ENCODE data around the gene ZNF454. TPM values are rescaled to one million over a fixed set of nuclear protein-coding genes. Genes with fewer than 3 reads are reported as not detected.

Gene ZNF454
- total RNA-seq (1 to 10 TPM; 1.3 to 4.9 (median 2.2) TPM), polyA plus RNA-seq (under 1 TPM; 0.20 to 0.64 (median 0.21) TPM)
- long read RNA-seq, donor 1: 0 reads
- long read RNA-seq, donor 2: 0 reads

GRCh38 chr5:178940569-178941360 is at the start of gene ZNF454:
TSS of gene ZNF454 (plus strand) at chr5:178941198. CDS start at chr5:178942792, 1,594 bp downstream.
- intact Hi-C loops (cut with DNase I; ENCODE audit: low total_unique reads): no loop called here
- Histone ChIP-seq H3K4me1 (no peaks in the 10 kb centered on the region), H3K4me3 (peak within 1 kb of the TSS; percentile 22 to 66 (median 45)), H3K27ac (peak within 1 kb of the TSS in 7 of 8 donors; percentile 68 to 83 (median 74)), H3K9me3 (peaks cover 23 to 100% (median 92%) of the 10 kb centered on the region in 8 donors), H3K27me3 (replicated peaks in 1 of 7) (peaks cover 0 to 33% (median 19%) of the 10 kb centered on the region in 7 donors), H3K36me3 (peaks cover 0 to 7% (median 0%) of the 10 kb centered on the region in 6 donors)
- DNase-seq: peak; percentile 87
- 9 to 23% (median 12%) methylated on average over 60 to 69 of the region's 69 CpGs for WGBS, 5 donors
- peak; percentile 65 to 85 (median 81) for TF ChIP-seq POLR2AphosphoS5 (IDR thresholded peaks at IDR 0.05)
- no peak for TF ChIP-seq CTCF (IDR thresholded peaks at IDR 0.05 in 8 of 11, conservative IDR thresholded peaks at IDR 0.05 in 3 of 11)
- TF ChIP-seq POLR2A (IDR thresholded peaks at IDR 0.05): no peak

GRCh38 chr5:178895615-178896571 is 45.1 kb upstream of the ZNF454 start, which contains the start of gene ZFP2:
TSS of gene ZFP2 (plus strand) at chr5:178895913. CDS start at chr5:178931314, 35,401 bp downstream.
- intact Hi-C loops (cut with DNase I; ENCODE audit: low total_unique reads): no loop called here
- 3 to 13% (median 5%) methylated on average over 38 to 79 of the region's 79 CpGs for WGBS, 5 donors
- Histone ChIP-seq H3K4me1 (peaks cover 0 to 18% (median 4%) of the 10 kb centered on the region in 6 donors), H3K4me3 (peak within 1 kb of the TSS; percentile 51 to 81 (median 66)), H3K27ac (peak within 1 kb of the TSS in 7 of 8 donors; percentile 18 to 72 (median 65)), H3K9me3 (peaks cover 0 to 86% (median 23%) of the 10 kb centered on the region in 8 donors), H3K36me3 (no peaks in the 10 kb centered on the region), H3K27me3 (replicated peaks in 1 of 7) (peaks cover 0 to 12% (median 0%) of the 10 kb centered on the region in 7 donors)
- TF ChIP-seq CTCF (IDR thresholded peaks at IDR 0.05 in 8 of 11, conservative IDR thresholded peaks at IDR 0.05 in 3 of 11) (no peak), POLR2A (IDR thresholded peaks at IDR 0.05) (peak in 1 of 3 donors; percentile 10), POLR2AphosphoS5 (IDR thresholded peaks at IDR 0.05) (peak; percentile 74 to 85 (median 81))
- peak; percentile 90 for DNase-seq

GRCh38 chr5:178899289-178899688 is 41.7 kb upstream of the ZNF454 start:
- Histone ChIP-seq H3K27me3 (replicated peaks in 1 of 7) (peaks cover 0 to 12% (median 0%) of the 10 kb centered on the region in 7 donors), H3K4me3 (no peak overlapping the region), H3K36me3 (peaks cover 0 to 5% (median 0%) of the 10 kb centered on the region in 6 donors), H3K4me1 (peaks cover 0 to 18% (median 4%) of the 10 kb centered on the region in 6 donors), H3K9me3 (peaks cover 0 to 86% (median 35%) of the 10 kb centered on the region in 8 donors), H3K27ac (no peak overlapping the region)
- WGBS, 5 donors: 74 to 86% (median 84%) methylated on average over 5 of the region's 5 CpGs
- intact Hi-C loops (cut with DNase I; ENCODE audit: low total_unique reads): no loop called here
- no peak for TF ChIP-seq CTCF (IDR thresholded peaks at IDR 0.05 in 8 of 11, conservative IDR thresholded peaks at IDR 0.05 in 3 of 11)
- DNase-seq: no peak

All from spleen (tissue), 13 donors.